ENCODE data around the gene SLC17A4. TPM values are rescaled to one million over a fixed set of nuclear protein-coding genes. Genes with fewer than 3 reads are reported as not detected.

The SLC17A4 gene
- total RNA-seq, 1 experiment from 2014 or later, result not detected

- CTCF ChIA-PET, result no interaction called here
- TF ChIP-seq EZH2phosphoT487 (IDR thresholded peaks at IDR 0.05; ENCODE audit: borderline replicate concordance, low read length) (no peak), CTCF (conservative IDR thresholded peaks at IDR 0.05; ENCODE audit: low read depth, low read length) (no peak), EZH2 (IDR thresholded peaks at IDR 0.05; ENCODE audit: low read length, unreplicated experiment) (no peak)
- Histone ChIP-seq H3K27me3 (ENCODE audit: low read length) (peaks cover 68% of the 10 kb centered on the region), H3K9me3 (ENCODE audit: low read length) (no peaks in the 10 kb centered on the region), H4K20me1 (ENCODE audit: low read length) (no peaks in the 10 kb centered on the region; the same call in 1 of the 2 replicates), H3K9ac (ENCODE audit: low read length) (no peak overlapping the region), H3K36me3 (ENCODE audit: low read depth, low read length) (no peaks in the 10 kb centered on the region), H3K27ac (ENCODE audit: low read length) (no peak overlapping the region), H3K4me1 (ENCODE audit: insufficient read depth, low read length) (no peaks in the 10 kb centered on the region), H3K9me2 (replicated peaks; ENCODE audit: low read length) (no peaks in the 10 kb centered on the region), H3K4me3 (ENCODE audit: low read length) (no peak overlapping the region), H3K4me2 (ENCODE audit: low read length) (no peak overlapping the region), H3K79me2 (ENCODE audit: low read length) (no peaks in the 10 kb centered on the region), H3F3A (ENCODE audit: low read length, unreplicated experiment) (no peaks in the 10 kb centered on the region), H2AFZ (ENCODE audit: low read length) (no peak overlapping the region)
- no peak for ATAC-seq
- no peak for DNase-seq
- intact Hi-C loops (cut with micrococcal nuclease), result no loop called here
- POLR2A ChIA-PET (ENCODE audit: unreplicated experiment), result interaction anchor here (0.6 kb wide), 1 partner anchor 1487 kb away, joined by 3 read pairs; no protein-coding TSS in a partner anchor
- no TSS peak for BruUV-seq (replicated peaks)
These were observed 10.1 kb downstream of the SLC17A4 start for GRCh38 chr6:25764611-25765010.

DNA sequence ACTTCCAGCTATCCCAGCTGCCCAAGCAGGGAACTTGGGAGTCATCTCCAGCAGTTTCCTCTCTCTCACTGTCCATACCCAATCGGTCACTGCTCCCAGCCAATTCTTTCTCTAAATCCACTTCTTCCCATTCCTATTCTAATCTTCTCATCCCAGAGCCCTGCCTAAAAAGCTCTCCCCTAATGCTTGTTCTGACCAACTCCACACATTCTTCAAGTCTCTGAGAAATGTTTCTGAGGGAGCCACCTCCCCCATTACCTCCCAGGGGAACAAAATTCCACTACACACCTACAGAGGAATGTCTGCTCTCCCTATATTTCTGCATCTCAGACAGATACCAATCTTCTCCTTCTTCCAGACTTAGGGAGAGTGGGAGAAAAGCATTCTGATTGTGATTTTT lies 14.0 kb downstream of the SLC17A4 start:
- POLR2A ChIA-PET (ENCODE audit: unreplicated experiment), result no interaction called here
- intact Hi-C loops (cut with micrococcal nuclease), result no loop called here
- no peaks in the 10 kb centered on the region for H3K79me2 ChIP-seq (ENCODE audit: low read length)
- DNase-seq, result no peak
- no peak for TF ChIP-seq EZH2phosphoT487 (IDR thresholded peaks at IDR 0.05; ENCODE audit: borderline replicate concordance, low read length)
- no peak for TF ChIP-seq EZH2 (IDR thresholded peaks at IDR 0.05; ENCODE audit: low read length, unreplicated experiment)
- TF ChIP-seq CTCF (conservative IDR thresholded peaks at IDR 0.05; ENCODE audit: low read depth, low read length), result no peak
- no peaks in the 10 kb centered on the region for H3F3A ChIP-seq (ENCODE audit: low read length, unreplicated experiment)
- no peak overlapping the region for H2AFZ ChIP-seq (ENCODE audit: low read length)
- no peaks in the 10 kb centered on the region for H4K20me1 ChIP-seq (ENCODE audit: low read length)
- ATAC-seq, result no peak
- no peak overlapping the region for H3K9ac ChIP-seq (ENCODE audit: low read length)
- no peaks in the 10 kb centered on the region for H3K36me3 ChIP-seq (ENCODE audit: low read depth, low read length)
- H3K9me3 ChIP-seq (ENCODE audit: low read length), result no peaks in the 10 kb centered on the region
- H3K4me1 ChIP-seq (ENCODE audit: insufficient read depth, low read length), result no peaks in the 10 kb centered on the region
- peaks cover 45% of the 10 kb centered on the region for H3K27me3 ChIP-seq (ENCODE audit: low read length)
- H3K9me2 ChIP-seq (replicated peaks; ENCODE audit: low read length), result no peaks in the 10 kb centered on the region
- no peak overlapping the region for H3K27ac ChIP-seq (ENCODE audit: low read length)
- no TSS peak for BruUV-seq (replicated peaks)
- no peak overlapping the region for H3K4me3 ChIP-seq (ENCODE audit: low read length)
- CTCF ChIA-PET, result no interaction called here
- no peak overlapping the region for H3K4me2 ChIP-seq (ENCODE audit: low read length)

DNA sequence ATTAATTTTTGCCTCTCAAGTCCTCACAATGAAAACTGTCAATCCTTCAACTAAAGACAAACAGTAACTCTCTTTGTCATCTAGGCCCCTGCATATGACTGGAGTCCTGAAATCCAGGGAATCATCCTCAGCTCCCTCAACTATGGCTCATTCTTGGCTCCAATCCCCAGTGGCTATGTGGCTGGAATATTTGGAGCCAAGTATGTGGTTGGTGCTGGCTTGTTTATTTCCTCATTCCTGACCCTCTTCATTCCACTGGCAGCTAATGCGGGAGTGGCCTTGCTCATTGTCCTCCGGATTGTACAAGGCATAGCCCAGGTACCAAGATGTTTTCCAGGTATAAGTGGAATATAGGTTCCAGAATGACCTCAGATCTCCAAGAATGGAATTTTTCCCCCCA lies 15.4 kb downstream of the SLC17A4 start:
- Histone ChIP-seq H3K27ac (ENCODE audit: low read length) (no peak overlapping the region), H3K9me2 (replicated peaks; ENCODE audit: low read length) (no peaks in the 10 kb centered on the region), H3K9me3 (ENCODE audit: low read length) (no peaks in the 10 kb centered on the region), H3K36me3 (ENCODE audit: low read depth, low read length) (no peaks in the 10 kb centered on the region), H3K9ac (ENCODE audit: low read length) (no peak overlapping the region), H4K20me1 (ENCODE audit: low read length) (no peaks in the 10 kb centered on the region), H2AFZ (ENCODE audit: low read length) (no peak overlapping the region), H3K4me3 (ENCODE audit: low read length) (no peak overlapping the region), H3K4me1 (ENCODE audit: insufficient read depth, low read length) (no peaks in the 10 kb centered on the region), H3F3A (ENCODE audit: low read length, unreplicated experiment) (no peaks in the 10 kb centered on the region), H3K79me2 (ENCODE audit: low read length) (no peaks in the 10 kb centered on the region), H3K4me2 (ENCODE audit: low read length) (no peak overlapping the region), H3K27me3 (ENCODE audit: low read length) (peaks cover 40% of the 10 kb centered on the region)
- no TSS peak for BruUV-seq (replicated peaks)
- POLR2A ChIA-PET (ENCODE audit: unreplicated experiment), result no interaction called here
- TF ChIP-seq EZH2phosphoT487 (IDR thresholded peaks at IDR 0.05; ENCODE audit: borderline replicate concordance, low read length) (no peak), EZH2 (IDR thresholded peaks at IDR 0.05; ENCODE audit: low read length, unreplicated experiment) (no peak), CTCF (conservative IDR thresholded peaks at IDR 0.05; ENCODE audit: low read depth, low read length) (no peak)
- CTCF ChIA-PET, result no interaction called here
- intact Hi-C loops (cut with micrococcal nuclease), result no loop called here
- DNase-seq (peak; percentile 58), ATAC-seq (no peak)

Data from PC-3 (cell line).